ENCODE results near the gene SLC35A3. TPM values are rescaled to one million over a fixed set of nuclear protein-coding genes. Genes with fewer than 3 reads are reported as not detected.

Gene SLC35A3
- 22.6 and 27.5 TPM in 2 replicates for total RNA-seq

GRCh38 chr1:99969729-99970621, at the start of gene SLC35A3:
Gene SLC35A3 (plus strand): TSS chr1:99969996. CDS start chr1:99993555, 23,559 bp downstream.

Other genes starting within 250 kb of the SLC35A3 start
- gene FRRS1, start 203.4 kb upstream of the SLC35A3 start, total RNA-seq = 37.1 and 39.4 TPM in 2 replicates
- gene AGL, start 119.6 kb upstream of the SLC35A3 start, total RNA-seq = 15.2 and 22.6 TPM in 2 replicates
- 2.1 and 2.5 TPM in 2 replicates for gene SASS6, start 162.9 kb downstream of the SLC35A3 start, total RNA-seq
- gene TRMT13, start 163.2 kb downstream of the SLC35A3 start, total RNA-seq = 11.8 and 14.5 TPM in 2 replicates
- gene LRRC39, start 208.3 kb downstream of the SLC35A3 start, total RNA-seq = 0.40 and 0.56 TPM in 2 replicates